ENCODE results near the gene LPCAT3.

GRCh38 chr12:7009512-7009911 is 8.8 kb downstream of the LPCAT3 start:
- TF ChIP-seq REST (IDR thresholded peaks at IDR 0.05; ENCODE audit: borderline replicate concordance in 1 of 2, low read depth in 1 of 2, low read length in 2 of 2) (no peak), RFX5 (IDR thresholded peaks at IDR 0.05; ENCODE audit: low read depth, low read length) (no peak), STAT6 (CRISPR knock-in tag; IDR thresholded peaks at IDR 0.05; ENCODE audit: borderline replicate concordance) (no peak), ZNF207 (IDR thresholded peaks at IDR 0.05; ENCODE audit: borderline replicate concordance) (no peak), EZH2 (conservative IDR thresholded peaks at IDR 0.05; ENCODE audit: low read depth, low read length) (no peak), ZBTB7A (CRISPR knock-in tag; IDR thresholded peaks at IDR 0.05) (no peak), ZBTB43 (CRISPR knock-in tag; conservative IDR thresholded peaks at IDR 0.05) (no peak), FOXJ3 (CRISPR knock-in tag; IDR thresholded peaks at IDR 0.05; ENCODE audit: borderline replicate concordance) (no peak), PREB (CRISPR knock-in tag; IDR thresholded peaks at IDR 0.05) (no peak), ZNF670 (CRISPR knock-in tag; IDR thresholded peaks at IDR 0.05; ENCODE audit: borderline replicate concordance) (no peak), ZNF746 (CRISPR knock-in tag; IDR thresholded peaks at IDR 0.05) (no peak), PHF8 (CRISPR knock-in tag; IDR thresholded peaks at IDR 0.05) (no peak)

Data from HepG2 (cell line).